GM20000 (cell line): ENCODE measurements around the gene NUDT6.

Source experiments
- DNase-seq: peaks from one replicate; pipeline ENCODE4 v3.0.0; 2012; ENCODE audit warnings: low spot score
- CTCF ChIP-seq: IDR thresholded peaks from 2 replicates; pipeline ENCODE4 v1.5.1; 2012; ENCODE audit warnings: mild to moderate bottlenecking, control low read depth; ENCODE audit errors: extremely low read depth, missing control alignments

NUDT6 gene

GRCh38 chr4:122842984-122843531 lies 79.3 kb downstream of the NUDT6 start:
- TF ChIP-seq CTCF, result no peak
- no peak for DNase-seq
